ENCODE data around the gene PARP6.

The PARP6 gene

DNA sequence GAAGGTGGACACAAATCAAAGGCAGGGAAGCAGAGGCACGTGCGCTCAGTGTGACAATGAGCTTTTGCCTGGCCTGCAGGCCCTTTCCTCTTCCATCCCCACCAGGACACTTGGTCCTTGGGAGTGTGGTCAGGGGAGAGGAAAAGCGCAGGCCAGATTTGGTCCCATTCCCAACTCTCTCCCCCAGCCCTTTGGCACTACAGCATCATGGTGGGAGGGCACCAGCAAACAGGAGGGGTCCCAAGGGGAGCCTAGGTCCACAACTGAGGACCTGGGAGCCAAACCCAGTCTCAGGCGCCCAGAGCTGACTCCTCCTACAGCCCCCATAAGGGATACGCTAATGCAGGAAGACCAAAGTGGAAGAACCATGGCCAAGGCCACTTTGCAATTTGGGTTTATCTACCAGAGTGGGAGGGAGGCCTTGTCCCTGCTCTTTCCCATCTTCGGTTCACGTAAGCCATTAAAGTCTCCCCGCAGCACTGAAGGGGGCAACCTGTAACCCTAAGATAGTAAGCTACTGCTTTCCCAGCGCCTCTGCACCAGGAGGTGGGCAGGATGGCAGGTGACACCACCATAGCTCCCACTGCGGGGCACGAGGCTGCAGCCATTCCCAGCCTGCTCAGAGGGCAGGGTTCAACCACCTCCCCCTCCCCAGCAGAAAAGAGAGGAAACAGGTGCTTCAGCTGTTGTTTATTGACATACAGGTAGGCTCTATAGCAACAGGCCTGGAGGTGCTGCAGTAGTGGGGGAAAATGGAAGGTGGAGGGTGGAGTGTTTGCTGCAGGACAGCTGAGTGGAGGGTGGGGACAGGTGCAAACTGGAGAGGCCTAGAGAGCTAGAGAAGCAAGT lies 73.8 kb downstream of the PARP6 start:
- DNase-seq (ENCODE audit: low read depth), result no peak
- H3K4me3 ChIP-seq (ENCODE audit: low read depth, low read length), result no peak overlapping the region
- TF ChIP-seq, protein P1, sequence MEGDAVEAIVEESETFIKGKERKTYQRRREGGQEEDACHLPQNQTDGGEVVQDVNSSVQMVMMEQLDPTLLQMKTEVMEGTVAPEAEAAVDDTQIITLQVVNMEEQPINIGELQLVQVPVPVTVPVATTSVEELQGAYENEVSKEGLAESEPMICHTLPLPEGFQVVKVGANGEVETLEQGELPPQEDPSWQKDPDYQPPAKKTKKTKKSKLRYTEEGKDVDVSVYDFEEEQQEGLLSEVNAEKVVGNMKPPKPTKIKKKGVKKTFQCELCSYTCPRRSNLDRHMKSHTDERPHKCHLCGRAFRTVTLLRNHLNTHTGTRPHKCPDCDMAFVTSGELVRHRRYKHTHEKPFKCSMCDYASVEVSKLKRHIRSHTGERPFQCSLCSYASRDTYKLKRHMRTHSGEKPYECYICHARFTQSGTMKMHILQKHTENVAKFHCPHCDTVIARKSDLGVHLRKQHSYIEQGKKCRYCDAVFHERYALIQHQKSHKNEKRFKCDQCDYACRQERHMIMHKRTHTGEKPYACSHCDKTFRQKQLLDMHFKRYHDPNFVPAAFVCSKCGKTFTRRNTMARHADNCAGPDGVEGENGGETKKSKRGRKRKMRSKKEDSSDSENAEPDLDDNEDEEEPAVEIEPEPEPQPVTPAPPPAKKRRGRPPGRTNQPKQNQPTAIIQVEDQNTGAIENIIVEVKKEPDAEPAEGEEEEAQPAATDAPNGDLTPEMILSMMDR (IDR thresholded peaks at IDR 0.05; ENCODE audit: control insufficient read depth, extremely low read depth, insufficient read depth), result no peak

DNA sequence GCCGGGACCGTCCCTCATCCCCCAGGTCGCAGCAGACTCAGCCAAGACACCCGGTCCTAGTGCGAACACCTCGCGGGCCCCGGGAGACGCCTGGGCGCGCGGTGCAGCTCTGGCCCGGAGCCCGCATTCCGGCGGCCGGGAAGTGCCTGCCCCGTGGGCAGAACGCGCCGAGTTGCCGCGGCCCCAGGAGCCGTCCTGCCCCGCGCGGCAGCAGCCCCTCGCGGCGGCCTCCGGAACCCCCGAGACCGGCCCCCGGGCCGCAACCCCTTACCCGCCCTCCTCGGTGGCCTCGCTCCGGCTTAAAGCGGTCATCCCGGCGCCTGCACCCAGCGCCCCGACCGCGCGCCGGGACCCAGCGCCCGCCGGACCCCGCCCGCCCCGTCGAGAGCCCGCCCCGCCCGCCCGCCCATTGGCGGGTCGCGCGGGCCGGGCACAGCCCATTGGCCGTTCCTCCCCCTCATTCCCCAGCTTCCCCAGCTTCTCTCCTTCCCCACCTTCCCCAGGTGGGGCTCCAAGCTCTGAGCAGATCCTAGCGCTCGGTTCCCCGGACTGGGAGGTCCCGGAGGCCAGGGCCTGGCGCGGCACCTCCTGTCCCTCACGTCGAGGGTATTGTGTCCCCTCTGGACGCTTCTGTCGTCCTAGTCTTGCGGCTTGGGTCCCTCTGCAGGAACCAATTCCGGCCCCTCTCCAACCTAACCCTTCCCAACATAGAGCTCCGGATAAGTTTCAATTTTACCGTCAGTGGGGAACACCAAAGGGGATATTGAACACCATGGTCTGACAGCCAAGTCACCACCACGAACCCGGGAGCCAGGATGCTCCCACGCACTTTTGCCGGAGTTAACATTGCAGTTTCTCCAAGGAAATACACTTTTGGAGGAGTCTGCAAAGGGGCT lies 74.6 kb downstream of the PARP6 start, which contains the start of gene GRAMD2A:
TSS of gene GRAMD2A (minus strand) at position 328 of the 896 bp plus-strand sequence.
- H3K4me3 ChIP-seq (ENCODE audit: low read depth, low read length), result no peak within 1 kb of the TSS
- TF ChIP-seq, protein P1 (IDR thresholded peaks at IDR 0.05; ENCODE audit: control insufficient read depth, extremely low read depth, insufficient read depth), result no peak
- no peak for DNase-seq (ENCODE audit: low read depth)

DNA sequence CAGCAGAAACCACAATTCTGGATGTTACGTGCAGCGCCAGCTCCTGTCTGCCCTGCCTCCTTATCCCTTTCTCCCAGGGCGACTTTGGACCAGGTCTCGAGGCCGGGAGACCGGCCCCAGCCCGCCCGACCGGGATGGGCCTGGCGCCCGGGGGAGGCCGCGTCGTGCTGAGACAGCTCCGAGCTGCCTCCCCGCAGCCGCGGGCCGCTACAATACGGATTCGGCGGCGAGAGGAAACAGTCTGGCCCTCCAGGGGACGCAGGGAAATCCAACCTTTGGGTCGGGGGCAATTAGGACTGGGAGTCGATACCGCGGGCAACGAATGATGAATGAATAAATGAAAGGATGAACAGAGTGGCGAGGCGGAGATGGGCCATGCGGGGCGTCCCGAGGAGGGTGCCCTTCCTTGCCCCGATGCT lies 75.3 kb downstream of the PARP6 start:
- no peak overlapping the region for H3K4me3 ChIP-seq (ENCODE audit: low read depth, low read length)
- TF ChIP-seq, protein P1 (IDR thresholded peaks at IDR 0.05; ENCODE audit: control insufficient read depth, extremely low read depth, insufficient read depth), result no peak
- no peak for DNase-seq (ENCODE audit: low read depth)

DNA sequence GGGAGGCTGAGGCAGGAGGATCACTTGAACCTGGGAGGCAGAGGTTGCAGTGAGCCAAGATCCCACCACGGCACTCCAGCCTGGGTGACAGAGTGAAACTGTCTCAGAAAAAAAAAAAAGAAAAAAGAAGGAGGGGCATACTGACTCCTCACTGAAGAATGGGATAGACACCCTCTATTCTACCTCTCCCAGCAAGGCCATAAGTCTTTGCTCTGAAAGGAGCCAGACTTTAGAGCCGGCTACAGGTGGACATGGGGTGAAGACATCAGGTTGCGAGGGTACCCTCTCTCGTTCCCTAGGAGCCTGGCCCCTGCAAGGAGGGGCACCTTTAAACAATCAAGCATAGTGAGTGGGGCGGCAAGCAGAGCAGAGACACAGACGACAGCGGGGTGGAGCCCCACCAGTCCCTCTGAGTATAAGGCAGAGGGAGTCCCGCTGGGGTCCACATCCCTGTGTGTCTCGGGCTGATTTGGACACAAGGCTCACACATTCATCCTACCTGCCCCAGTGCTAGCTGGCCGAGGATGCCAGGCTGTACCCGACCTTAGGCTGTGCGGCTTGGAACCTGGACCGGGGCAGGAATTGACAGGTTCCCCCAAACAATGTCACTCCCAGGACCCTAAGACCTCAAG lies 75.8 kb downstream of the PARP6 start:
- DNase-seq (ENCODE audit: low read depth), result no peak
- no peak overlapping the region for H3K4me3 ChIP-seq (ENCODE audit: low read depth, low read length)
- TF ChIP-seq, protein P1 (IDR thresholded peaks at IDR 0.05; ENCODE audit: control insufficient read depth, extremely low read depth, insufficient read depth), result no peak

DNA sequence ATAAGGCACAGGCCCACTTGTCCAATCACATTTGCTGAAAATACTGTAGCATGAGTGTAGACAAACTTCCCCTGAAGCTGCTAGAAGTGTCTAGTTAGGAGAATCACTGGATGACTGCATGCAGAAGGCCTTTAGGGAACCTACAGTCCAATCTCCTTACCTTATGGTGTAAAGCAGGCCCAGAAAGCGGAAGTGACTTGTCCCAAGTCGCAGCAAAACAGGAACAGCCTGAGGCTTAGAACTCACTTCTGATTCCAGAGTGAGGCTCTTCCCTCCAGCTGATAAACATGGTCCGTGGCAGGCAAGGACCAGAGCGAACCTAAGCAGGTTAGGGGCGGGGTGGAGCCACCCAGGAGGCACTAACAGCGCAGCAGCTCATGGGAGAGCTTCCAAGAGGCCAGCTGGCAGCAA lies 77.2 kb downstream of the PARP6 start:
- TF ChIP-seq, protein P1 (IDR thresholded peaks at IDR 0.05; ENCODE audit: control insufficient read depth, extremely low read depth, insufficient read depth), result no peak
- H3K4me3 ChIP-seq (ENCODE audit: low read depth, low read length), result no peak overlapping the region
- no peak for DNase-seq (ENCODE audit: low read depth)

DNA sequence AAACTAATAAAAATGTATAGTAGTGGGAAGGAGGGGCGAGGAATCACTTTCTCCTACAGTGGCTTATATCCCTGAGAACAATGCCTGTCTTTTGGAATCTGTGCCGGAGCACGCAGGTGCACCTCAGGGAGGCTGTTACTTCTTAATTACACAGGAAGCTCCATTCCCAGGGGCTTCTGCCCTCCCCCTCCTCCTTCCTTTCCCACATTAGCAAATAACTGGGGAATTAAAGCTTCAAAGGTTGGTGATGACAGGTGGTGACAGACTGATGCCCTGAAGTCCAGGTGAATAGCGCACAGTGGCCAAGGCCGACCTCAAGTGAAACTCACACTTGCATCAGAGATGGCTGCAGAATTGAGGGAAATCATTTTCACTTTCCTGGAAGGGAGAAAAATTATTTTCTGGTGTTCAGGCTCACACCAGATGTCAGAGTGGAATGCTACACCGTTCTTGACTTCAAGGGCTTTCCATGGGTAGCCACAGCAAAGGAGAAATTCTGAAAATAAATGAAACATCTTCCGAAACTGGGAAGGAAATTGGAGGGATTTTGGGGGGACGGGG lies 78.4 kb downstream of the PARP6 start:
- DNase-seq (ENCODE audit: low read depth), result no peak
- TF ChIP-seq, protein P1 (IDR thresholded peaks at IDR 0.05; ENCODE audit: control insufficient read depth, extremely low read depth, insufficient read depth), result no peak
- H3K4me3 ChIP-seq (ENCODE audit: low read depth, low read length), result no peak overlapping the region

All from LNCaP clone FGC (cell line).